ENCODE results near the gene MEIS2.

Gene MEIS2

DNA sequence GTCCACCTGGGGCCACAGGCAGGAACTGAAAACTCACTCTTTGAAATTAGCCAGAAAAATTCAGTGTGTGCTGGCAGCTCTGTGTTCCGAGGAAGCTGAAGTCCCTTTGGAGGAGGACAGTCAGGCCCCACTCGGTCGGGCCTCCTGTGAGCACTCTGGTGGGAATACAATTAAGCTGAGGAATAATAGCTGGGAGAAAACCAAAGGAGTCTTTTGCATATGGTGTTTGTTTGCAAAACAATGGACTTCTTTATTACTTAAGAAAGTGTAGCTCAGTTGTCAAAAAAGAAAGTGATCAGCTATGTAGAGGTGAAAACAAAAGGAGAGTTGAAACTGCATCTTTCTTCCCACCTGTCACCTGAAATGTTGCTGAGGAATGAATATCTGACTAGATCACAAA, 202.5 kb downstream of the MEIS2 start:
- H3K4me3 ChIP-seq (ENCODE audit: low read depth, low read length), result no peak overlapping the region
- TF ChIP-seq MYC (IDR thresholded peaks at IDR 0.05; ENCODE audit: low read depth, low read length), result no peak
- TF ChIP-seq, protein P1, sequence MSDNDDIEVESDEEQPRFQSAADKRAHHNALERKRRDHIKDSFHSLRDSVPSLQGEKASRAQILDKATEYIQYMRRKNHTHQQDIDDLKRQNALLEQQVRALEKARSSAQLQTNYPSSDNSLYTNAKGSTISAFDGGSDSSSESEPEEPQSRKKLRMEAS (IDR thresholded peaks at IDR 0.05; ENCODE audit: low read depth, low read length), result no peak
- no peak for TF ChIP-seq POLR2A (IDR thresholded peaks at IDR 0.05; ENCODE audit: extremely low read depth, insufficient read length)
- TF ChIP-seq CTCF (IDR thresholded peaks at IDR 0.05; ENCODE audit: low read depth, low read length), result no peak
- DNase-seq (ENCODE audit: low read depth), result no peak

DNA sequence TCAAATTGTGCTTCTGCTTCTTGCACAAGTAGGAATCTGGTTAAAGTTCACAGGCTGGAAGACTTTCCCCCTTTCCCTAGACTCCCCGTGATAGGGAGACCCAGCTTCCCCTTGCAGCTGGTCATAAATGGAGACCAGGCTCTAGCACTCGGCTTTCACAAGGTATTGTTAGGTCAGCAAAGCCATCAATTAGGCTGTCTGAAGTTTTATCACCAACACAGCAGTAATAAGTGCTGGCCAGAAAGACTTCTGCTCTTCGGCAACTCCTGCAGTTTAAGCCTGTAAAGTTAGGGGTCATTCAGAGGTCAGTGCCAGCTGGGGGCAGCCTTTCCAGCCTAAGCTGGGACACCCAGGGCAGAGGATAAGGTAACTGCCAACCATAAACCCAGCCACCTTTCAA, 203.4 kb downstream of the MEIS2 start:
- TF ChIP-seq CTCF (IDR thresholded peaks at IDR 0.05; ENCODE audit: low read depth, low read length), result no peak
- TF ChIP-seq MYC (IDR thresholded peaks at IDR 0.05; ENCODE audit: low read depth, low read length), result no peak
- TF ChIP-seq, protein P1 (IDR thresholded peaks at IDR 0.05; ENCODE audit: low read depth, low read length), result no peak
- TF ChIP-seq POLR2A (IDR thresholded peaks at IDR 0.05; ENCODE audit: extremely low read depth, insufficient read length), result no peak
- DNase-seq (ENCODE audit: low read depth), result no peak
- H3K4me3 ChIP-seq (ENCODE audit: low read depth, low read length), result no peak overlapping the region

GRCh38 chr15:36894075-36894474, 206.3 kb downstream of the MEIS2 start:
- no peak overlapping the region for H3K4me3 ChIP-seq (ENCODE audit: low read depth, low read length)
- TF ChIP-seq MYC (IDR thresholded peaks at IDR 0.05; ENCODE audit: low read depth, low read length), result no peak
- no peak for TF ChIP-seq CTCF (IDR thresholded peaks at IDR 0.05; ENCODE audit: low read depth, low read length)
- TF ChIP-seq POLR2A (IDR thresholded peaks at IDR 0.05; ENCODE audit: extremely low read depth, insufficient read length), result no peak
- TF ChIP-seq, protein P1 (IDR thresholded peaks at IDR 0.05; ENCODE audit: low read depth, low read length), result no peak
- DNase-seq (ENCODE audit: low read depth), result no peak

GRCh38 chr15:36893276-36893675, 207.1 kb downstream of the MEIS2 start:
- TF ChIP-seq MYC (IDR thresholded peaks at IDR 0.05; ENCODE audit: low read depth, low read length), result no peak
- no peak for TF ChIP-seq POLR2A (IDR thresholded peaks at IDR 0.05; ENCODE audit: extremely low read depth, insufficient read length)
- TF ChIP-seq, protein P1 (IDR thresholded peaks at IDR 0.05; ENCODE audit: low read depth, low read length), result no peak
- TF ChIP-seq CTCF (IDR thresholded peaks at IDR 0.05; ENCODE audit: low read depth, low read length), result no peak
- no peak overlapping the region for H3K4me3 ChIP-seq (ENCODE audit: low read depth, low read length)
- DNase-seq (ENCODE audit: low read depth), result no peak

DNA sequence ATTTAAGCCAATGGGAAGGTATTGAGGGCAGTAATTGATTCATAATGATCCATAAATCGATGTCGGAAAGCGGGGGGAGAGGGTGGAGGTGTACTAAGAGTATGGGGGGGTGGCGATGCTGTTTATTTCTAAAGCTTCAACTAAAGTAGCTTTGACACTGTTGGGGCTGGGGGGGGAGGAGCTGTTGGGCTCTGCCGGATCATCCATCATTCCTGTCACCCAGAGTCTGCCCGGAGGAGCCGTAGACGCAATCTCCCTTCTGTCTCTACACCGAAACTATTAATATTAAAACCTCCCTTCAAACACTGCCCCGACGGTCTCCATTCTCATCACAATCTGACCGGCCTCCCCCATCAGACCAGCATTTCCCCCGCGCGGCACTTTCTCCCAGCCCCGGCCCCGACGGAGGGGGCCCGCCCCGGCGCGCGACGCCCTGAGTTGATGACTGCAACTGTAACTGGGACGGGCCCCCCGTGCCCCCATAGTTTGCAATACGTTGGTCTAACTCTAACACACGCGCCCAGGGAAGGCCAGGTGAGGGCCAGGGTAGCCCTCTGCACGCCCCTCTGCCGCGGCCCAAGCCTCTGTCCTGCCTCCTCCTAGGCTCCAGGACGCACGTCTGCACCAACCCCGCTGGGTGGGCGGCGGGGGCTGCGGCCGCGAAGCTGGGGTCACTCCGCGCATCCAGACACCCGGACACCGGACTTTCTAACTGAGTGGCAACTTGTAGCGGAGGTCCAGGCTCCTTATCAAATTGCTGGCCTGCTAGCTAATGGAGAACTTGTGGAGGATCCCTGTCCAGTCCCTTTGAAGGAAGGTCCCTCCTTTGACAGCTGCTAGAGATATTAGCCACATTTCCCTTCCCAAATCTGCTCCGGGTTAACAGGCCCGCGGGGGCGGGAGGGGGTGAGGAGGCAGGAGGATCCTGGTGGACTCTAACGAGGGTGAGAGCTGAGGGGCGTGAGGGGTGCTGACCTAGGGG, 212.0 kb downstream of the MEIS2 start:
- DNase-seq (ENCODE audit: low read depth), result no peak
- TF ChIP-seq MYC (IDR thresholded peaks at IDR 0.05; ENCODE audit: low read depth, low read length) (no peak), POLR2A (IDR thresholded peaks at IDR 0.05; ENCODE audit: extremely low read depth, insufficient read length) (no peak), CTCF (IDR thresholded peaks at IDR 0.05; ENCODE audit: low read depth, low read length) (no peak)
- TF ChIP-seq, protein P1 (IDR thresholded peaks at IDR 0.05; ENCODE audit: low read depth, low read length), result no peak
- H3K4me3 ChIP-seq (ENCODE audit: low read depth, low read length), result no peak overlapping the region

Measured in NB4 (cell line).